A549 (cell line): ENCODE measurements around the gene MYO15B. TPM values are rescaled to one million over a fixed set of nuclear protein-coding genes. Genes with fewer than 3 reads are reported as not detected.
A peak's percentile ranks its signal among the peaks of the same experiment; 100 is the strongest.

Source experiments
- ATAC-seq, 2 experiments: fragments of 200-7000 bp in 1 of 2; fragments of >200 bp in 1 of 2; cut with Nextera tagmentation in 1 of 2; cut with Tn5 transposase in 1 of 2; 3 replicates each; pipeline versions ENCODE4 v1.8.0 to v1.9.1; 2018 to 2020; ENCODE audit warnings: mild to moderate bottlenecking in 1 of 2, moderate library complexity in 1 of 2
- CTCF ChIA-PET: fragments of 300-600 bp; sonication (Branson Sonifier 250); formaldehyde crosslinking; extraction: SDS; loops from one replicate; lab custom pipeline; 2021; ENCODE audit warnings: antibody characterized with exemption, inconsistent platforms; lab: Yijun Ruan, JAX
- POLR2A ChIA-PET: fragments of 350-600 bp; formaldehyde crosslinking; extraction: SDS; loops from one replicate; lab custom pipeline; 2021; ENCODE audit warnings: antibody characterized with exemption, inconsistent platforms; lab: Yijun Ruan, JAX
- DNase-seq, 2 experiments: peaks; one replicate each; pipeline versions ENCODE4 v3.0.0 to v3.0.0-alpha.2; 2011 to 2016; ENCODE audit warnings: low read depth in 1 of 2, low spot score in 1 of 2
- FAIRE-seq: peaks from 2 replicates; lab custom pipeline; 2011; peaks lifted over from hg19 to GRCh38; lab: Jason Lieb, UNC
- H3K27ac ChIP-seq, 2 experiments: fragments of >200 bp; sonication (Bioruptor Twin); formaldehyde crosslinking; 3 replicates each; pipeline ENCODE4 v1.5.1; 2016 to 2017
- H3K4me1 ChIP-seq: fragments of >200 bp; sonication (Bioruptor Twin); formaldehyde crosslinking; 3 replicates; pipeline ENCODE4 v1.6.1; 2016
- H3K4me2 ChIP-seq: fragments of >200 bp; sonication (Bioruptor Twin); formaldehyde crosslinking; 3 replicates; pipeline ENCODE4 v1.6.1; 2016
- H3K4me3 ChIP-seq: fragments of >200 bp; sonication (Bioruptor Twin); formaldehyde crosslinking; 3 replicates; pipeline ENCODE4 v1.5.1; 2016
- H3K9me3 ChIP-seq: fragments of >200 bp; sonication (Bioruptor Twin); formaldehyde crosslinking; 3 replicates; pipeline ENCODE4 v1.6.1; 2016
- CEBPB ChIP-seq, 2 experiments: fragments of >200 bp in 1 of 2; sonication (Bioruptor Twin) in 1 of 2; formaldehyde crosslinking in 1 of 2; IDR thresholded peaks; 2 replicates each; pipeline ENCODE4 v1.6.1; 2012 to 2016
- E2F6 ChIP-seq: IDR thresholded peaks from 2 replicates; pipeline ENCODE4 v1.6.1; 2012; ENCODE audit warnings: low read depth, borderline replicate concordance
- EHF ChIP-seq: fragments of 250-450 bp; sonication (Bioruptor Pico); IDR thresholded peaks from 2 replicates; pipeline ENCODE4 v1.5.0; 2020; ENCODE audit warnings: mild to moderate bottlenecking
- EP300 ChIP-seq, 2 experiments: fragments of >200 bp; sonication (Bioruptor Twin); formaldehyde crosslinking; IDR thresholded peaks; 2 replicates in 1 of 2; 3 replicates in 1 of 2; pipeline ENCODE4 v1.6.1; 2016 to 2017
- HEYL ChIP-seq: fragments of 250-450 bp; sonication (Bioruptor Pico); IDR thresholded peaks from 2 replicates; pipeline ENCODE4 v1.8.0; 2021; ENCODE audit warnings: mild to moderate bottlenecking, moderate library complexity
- HOXB13 ChIP-seq: fragments of 250-450 bp; sonication (Bioruptor Pico); IDR thresholded peaks from 2 replicates; pipeline ENCODE4 v1.5.0; 2020; ENCODE audit warnings: low read depth, mild to moderate bottlenecking, moderate library complexity
- MAFK ChIP-seq: fragments of 450-650 bp; IDR thresholded peaks from 2 replicates; pipeline ENCODE4 v1.6.1; 2014; ENCODE audit not compliant: partially characterized antibody
- MAZ ChIP-seq: fragments of 150-350 bp; IDR thresholded peaks from 2 replicates; pipeline ENCODE4 v1.6.1; 2014; ENCODE audit warnings: antibody characterized with exemption, low read depth, low read length, borderline replicate concordance
- POLR2AphosphoS2 ChIP-seq: conservative IDR thresholded peaks from 2 replicates; pipeline ENCODE4 v1.6.1; 2012; ENCODE audit warnings: low read length, improper control_type of control experiment, inconsistent platforms
- RARB ChIP-seq: fragments of 250-450 bp; sonication (Bioruptor Pico); IDR thresholded peaks from 2 replicates; pipeline ENCODE4 v1.8.0; 2021; ENCODE audit warnings: mild to moderate bottlenecking, moderate library complexity
- RCOR1 ChIP-seq: fragments of 150-350 bp; IDR thresholded peaks from 2 replicates; pipeline ENCODE4 v1.6.1; 2014; ENCODE audit warnings: antibody characterized with exemption, low read length, low read depth
- RFX5 ChIP-seq: fragments of 450-650 bp; IDR thresholded peaks from 2 replicates; pipeline ENCODE4 v1.7.1; 2014; ENCODE audit warnings: antibody characterized with exemption, mild to moderate bottlenecking, moderate library complexity
- TP53 ChIP-seq: fragments of 250-450 bp; sonication (Bioruptor Pico); IDR thresholded peaks from 2 replicates; pipeline ENCODE4 v1.5.0; 2021; ENCODE audit warnings: mild to moderate bottlenecking, moderate library complexity
- USF2 ChIP-seq: fragments of 450-650 bp; IDR thresholded peaks from 2 replicates; pipeline ENCODE4 v1.6.1; 2014; ENCODE audit warnings: antibody characterized with exemption
- WGBS: methylation state at CpG from one replicate; pipeline ENCODE4 v1.1.6; 2017; ENCODE audit errors: missing lambda C conversion rate; 5-methylcytosine and 5-hydroxymethylcytosine counted together
- polyA plus RNA-seq, 4 experiments: library from polyadenylated mRNA; depleted of rRNA in 3 of 4; stranded (reverse); fragments of >200 nt; fragmentation: RNase III in 1 of 4; extraction: RNeasy Plus Mini Kit Qiagen cat#74134 plus additional on column Dnase treatment in 1 of 4; gene quantifications; 2 replicates in 3 of 4; 3 replicates in 1 of 4; pipeline ENCODE4 v1.2.3, GENCODE V29; 2011 to 2017
- TF ChIP-seq, protein P1 (sequence below): fragments of >200 bp; sonication (Bioruptor Twin); formaldehyde crosslinking; IDR thresholded peaks from 3 replicates; pipeline ENCODE4 v1.6.1; 2016
- TF ChIP-seq, protein P2 (sequence below): fragments of 150-350 bp; IDR thresholded peaks from 2 replicates; pipeline ENCODE4 v1.6.1; 2014; ENCODE audit warnings: low read depth, mild to moderate bottlenecking, low read length
- TF ChIP-seq, protein P3 (sequence below): fragments of >200 bp; sonication (Bioruptor Twin); formaldehyde crosslinking; IDR thresholded peaks from 2 replicates; pipeline ENCODE4 v1.6.1; 2016
- TF ChIP-seq, protein P4 (sequence below): fragments of 250-450 bp; sonication (Bioruptor Pico); IDR thresholded peaks from 2 replicates; pipeline ENCODE4 v1.5.0; 2020; ENCODE audit warnings: low read depth, mild to moderate bottlenecking, moderate library complexity

MYO15B gene
- polyA plus RNA-seq, 2 of the 4 experiments (the other 2 are of a cell fraction): 12.4 to 33.9 TPM

- H3K4me1 ChIP-seq: peaks cover 45% of the 10 kb centered on the region
- CTCF ChIA-PET: interaction anchor here (1.1 to 29.9 kb wide), 5 partner anchors 12 to 146 kb away, joined by 3 to 926 read pairs (median 45); partner anchors contain the start of gene SMIM5
Observed at GRCh38 chr17:75604034-75604695, 16.6 kb downstream of the MYO15B start.

DNA sequence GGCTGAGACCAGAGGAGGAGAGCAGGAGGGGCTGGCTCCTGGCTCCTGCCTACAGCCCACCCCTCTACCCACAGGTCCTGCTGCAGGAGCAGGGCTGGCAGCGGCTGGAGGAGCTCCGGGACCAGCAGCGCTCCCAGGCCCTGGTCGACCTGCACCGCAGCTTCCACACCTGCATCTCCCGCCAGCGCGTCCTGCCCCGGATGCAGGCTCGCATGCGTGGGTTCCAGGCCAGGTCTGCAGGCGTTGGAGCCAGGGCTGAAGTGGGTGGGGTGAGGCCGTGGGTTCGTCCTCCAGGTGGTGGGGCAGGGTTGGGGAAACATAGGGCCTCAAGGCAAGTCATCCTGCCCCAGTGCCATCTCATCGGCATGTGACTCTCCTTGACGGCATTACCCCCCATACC lies 18.2 kb downstream of the MYO15B start:
- H3K4me3 ChIP-seq: no peak overlapping the region
- TF ChIP-seq RFX5 (no peak), MAFK (no peak), EP300 (IDR thresholded peaks at IDR 0.05) (no peak), E2F6 (no peak), CEBPB (IDR thresholded peaks at IDR 0.05) (no peak), HOXB13 (CRISPR knock-in tag) (no peak), HEYL (CRISPR knock-in tag) (no peak), EHF (CRISPR knock-in tag) (no peak)
- TF ChIP-seq, protein P1, sequence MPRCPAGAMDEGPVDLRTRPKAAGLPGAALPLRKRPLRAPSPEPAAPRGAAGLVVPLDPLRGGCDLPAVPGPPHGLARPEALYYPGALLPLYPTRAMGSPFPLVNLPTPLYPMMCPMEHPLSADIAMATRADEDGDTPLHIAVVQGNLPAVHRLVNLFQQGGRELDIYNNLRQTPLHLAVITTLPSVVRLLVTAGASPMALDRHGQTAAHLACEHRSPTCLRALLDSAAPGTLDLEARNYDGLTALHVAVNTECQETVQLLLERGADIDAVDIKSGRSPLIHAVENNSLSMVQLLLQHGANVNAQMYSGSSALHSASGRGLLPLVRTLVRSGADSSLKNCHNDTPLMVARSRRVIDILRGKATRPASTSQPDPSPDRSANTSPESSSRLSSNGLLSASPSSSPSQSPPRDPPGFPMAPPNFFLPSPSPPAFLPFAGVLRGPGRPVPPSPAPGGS: no peak
- TF ChIP-seq, protein P2, sequence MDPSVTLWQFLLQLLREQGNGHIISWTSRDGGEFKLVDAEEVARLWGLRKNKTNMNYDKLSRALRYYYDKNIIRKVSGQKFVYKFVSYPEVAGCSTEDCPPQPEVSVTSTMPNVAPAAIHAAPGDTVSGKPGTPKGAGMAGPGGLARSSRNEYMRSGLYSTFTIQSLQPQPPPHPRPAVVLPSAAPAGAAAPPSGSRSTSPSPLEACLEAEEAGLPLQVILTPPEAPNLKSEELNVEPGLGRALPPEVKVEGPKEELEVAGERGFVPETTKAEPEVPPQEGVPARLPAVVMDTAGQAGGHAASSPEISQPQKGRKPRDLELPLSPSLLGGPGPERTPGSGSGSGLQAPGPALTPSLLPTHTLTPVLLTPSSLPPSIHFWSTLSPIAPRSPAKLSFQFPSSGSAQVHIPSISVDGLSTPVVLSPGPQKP: no peak
- peaks cover 55% of the 10 kb centered on the region for H3K4me1 ChIP-seq
- WGBS: 88% methylated on average over 14 of the region's 16 CpGs
- CTCF ChIA-PET: interaction anchor here (1.8 to 29.9 kb wide), 5 partner anchors 13 to 144 kb away, joined by 5 to 926 read pairs (median 45); partner anchors contain the start of gene SMIM5
- ATAC-seq (no peak), DNase-seq (no peak), FAIRE-seq (no peak)
- peak overlapping the region in 1 of 2 experiments; percentile 44; a peak in 2 of 6 replicates for H3K27ac ChIP-seq
- H3K4me2 ChIP-seq: no peak overlapping the region
- POLR2A ChIA-PET: no interaction called here
- no peaks in the 10 kb centered on the region for H3K9me3 ChIP-seq

More at GRCh38 chr17:75604034-75604695, 16.6 kb downstream of the MYO15B start:
- TF ChIP-seq, protein P3, sequence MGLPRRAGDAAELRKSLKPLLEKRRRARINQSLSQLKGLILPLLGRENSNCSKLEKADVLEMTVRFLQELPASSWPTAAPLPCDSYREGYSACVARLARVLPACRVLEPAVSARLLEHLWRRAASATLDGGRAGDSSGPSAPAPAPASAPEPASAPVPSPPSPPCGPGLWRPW: no peak
- TF ChIP-seq RARB (CRISPR knock-in tag) (no peak), USF2 (no peak), MAZ (no peak), POLR2AphosphoS2 (no peak), TP53 (0 out of 2 replicates have a peak, but pooled peaks have one; percentile 23), RCOR1 (no peak), EHF (CRISPR knock-in tag) (no peak)
- TF ChIP-seq, protein P4, sequence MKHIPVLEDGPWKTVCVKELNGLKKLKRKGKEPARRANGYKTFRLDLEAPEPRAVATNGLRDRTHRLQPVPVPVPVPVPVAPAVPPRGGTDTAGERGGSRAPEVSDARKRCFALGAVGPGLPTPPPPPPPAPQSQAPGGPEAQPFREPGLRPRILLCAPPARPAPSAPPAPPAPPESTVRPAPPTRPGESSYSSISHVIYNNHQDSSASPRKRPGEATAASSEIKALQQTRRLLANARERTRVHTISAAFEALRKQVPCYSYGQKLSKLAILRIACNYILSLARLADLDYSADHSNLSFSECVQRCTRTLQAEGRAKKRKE (CRISPR knock-in tag): no peak
- DNase-seq (peak in 1 of 2 experiments; percentile 55), FAIRE-seq (no peak), ATAC-seq (peak; percentile 45 to 53)
- Histone ChIP-seq H3K4me3 (no peak overlapping the region), H3K9me3 (no peaks in the 10 kb centered on the region), H3K27ac (peak overlapping the region; percentile 61 to 64), H3K4me2 (peak overlapping the region; percentile 55)
- POLR2A ChIA-PET: interaction anchor here (1.4 kb wide), 1 partner anchor 63 kb away, joined by 5 read pairs; the partner anchor contains the start of genes RECQL5 and SAP30BP
- 73% methylated on average over 6 of the region's 12 CpGs for WGBS
